ENCODE measurements around the gene GDF11. TPM values are rescaled to one million over a fixed set of nuclear protein-coding genes. Genes with fewer than 3 reads are reported as not detected.

The GDF11 gene
- total and polyA plus RNA-seq, 2 of the 8 experiments (the other 6 are each of a cell fraction or from before 2014, with no cell fraction given): 12.1 to 15.1 TPM

GRCh38 chr12:55696141-55696540 is 46.8 kb upstream of the GDF11 start:
- no peak overlapping the region for H3K4me2 ChIP-seq (ENCODE audit: insufficient read depth in 1 of 2, low read depth in 2 of 2, low read length in 2 of 2)
- no peak overlapping the region for H4K8ac ChIP-seq (ENCODE audit: extremely low read depth, insufficient read depth, low read length)
- H3K27ac ChIP-seq (ENCODE audit: low read depth, low read length): no peak overlapping the region
- CTCF ChIA-PET (ENCODE audit: partially characterized antibody): interaction anchor here (1.0 to 5.9 kb wide), 6 partner anchors 10 to 42 kb away, joined by 4 to 36 read pairs (median 11); partner anchors contain the start of genes ITGA7 and RDH5
- peaks cover under 1% of the 10 kb centered on the region for H3K79me1 ChIP-seq (ENCODE audit: low read depth, low read length)
- no peak overlapping the region; the same call in 1 of the 2 replicates for H2BK5ac ChIP-seq (ENCODE audit: low read depth, low read length)
- no peak overlapping the region for H2AK5ac ChIP-seq (ENCODE audit: low read depth, low read length)
- peaks cover 7 to 52% (median 15%) of the 10 kb centered on the region in 4 experiments; a peak in 7 of 8 replicates for H3K36me3 ChIP-seq (ENCODE audit: control insufficient read depth in 2 of 4, insufficient read depth in 4 of 4, low read length in 3 of 4)
- FAIRE-seq: no peak
- H3K27me3 ChIP-seq (replicated peaks in 1 of 4; ENCODE audit: control insufficient read depth in 3 of 4, extremely low read depth in 1 of 4, insufficient read depth in 3 of 4, low read length in 3 of 4): no peaks in the 10 kb centered on the region
- DNase-seq (ENCODE audit: low read depth in 1 of 2, low spot score in 2 of 2): no peak
- POLR2A ChIA-PET (ENCODE audit: partially characterized antibody): interaction anchor here (1.3 to 1.9 kb wide), 5 partner anchors 10 to 33 kb away, joined by 4 to 8 read pairs (median 8); partner anchors contain the start of genes CD63 and ITGA7
- H3K56ac ChIP-seq (replicated peaks; ENCODE audit: insufficient read length, low read depth, low read length): no peak overlapping the region
- peaks cover 0 to 4% of the 10 kb centered on the region in 2 experiments for H4K20me1 ChIP-seq (replicated peaks in 1 of 2; ENCODE audit: control insufficient read depth in 1 of 2, insufficient read depth in 2 of 2, low read length in 2 of 2)
- H3K23ac ChIP-seq (ENCODE audit: insufficient read length): no peak overlapping the region
- H3K4me1 ChIP-seq (replicated peaks in 1 of 4; ENCODE audit: control insufficient read depth in 3 of 4, insufficient read depth in 4 of 4, low read length in 3 of 4): no peaks in the 10 kb centered on the region
- H3K4ac ChIP-seq (replicated peaks; ENCODE audit: insufficient read length, low read depth, low read length): no peak overlapping the region
- H2BK20ac ChIP-seq (ENCODE audit: low read length): no peak overlapping the region
- no peak overlapping the region for H2BK12ac ChIP-seq (ENCODE audit: low read depth, low read length)
- no peaks in the 10 kb centered on the region for H3K23me2 ChIP-seq (ENCODE audit: low read depth, low read length)
- no peak overlapping the region for H3K9ac ChIP-seq (replicated peaks in 1 of 4; ENCODE audit: extremely low read depth in 1 of 4, low read depth in 3 of 4, low read length in 3 of 4)
- H3K18ac ChIP-seq (ENCODE audit: extremely low read depth, low read length): no peak overlapping the region
- no peak overlapping the region for H2BK15ac ChIP-seq (ENCODE audit: low read length)
- H2BK120ac ChIP-seq (replicated peaks; ENCODE audit: low read depth, low read length): no peak overlapping the region
- no peaks in the 10 kb centered on the region for H3K9me3 ChIP-seq (ENCODE audit: insufficient read depth in 2 of 2, low read depth in 1 of 2, low read length in 1 of 2)
- WGBS, 2 experiments (ENCODE audit: extremely low coverage in 1 of 2, insufficient coverage in 1 of 2, insufficient read length in 1 of 2, insufficient replicate concordance in 2 of 2, low coverage in 1 of 2, low lambda C conversion rate in 2 of 2, missing lambda C conversion rate in 1 of 2): 90% methylated on average over 6 of the region's 6 CpGs; no CpG with 5 or more reads in 1 of the 2 experiments
- H3K4me3 ChIP-seq (ENCODE audit: extremely low read depth in 1 of 4, insufficient read depth in 2 of 4, low read depth in 3 of 4, low read length in 4 of 4): no peak overlapping the region
- H3K79me2 ChIP-seq (ENCODE audit: control insufficient read depth in 1 of 2, insufficient read depth in 2 of 2, low read length in 2 of 2): no peaks in the 10 kb centered on the region; a peak in 1 of 4 replicates
- no peak overlapping the region for H3K14ac ChIP-seq (ENCODE audit: insufficient read length)
- no peak overlapping the region for H2AFZ ChIP-seq (ENCODE audit: low read length)
- no peak overlapping the region for H4K91ac ChIP-seq (replicated peaks; ENCODE audit: insufficient read length, low read length)
- H4K5ac ChIP-seq (ENCODE audit: insufficient read length, low read depth, low read length): no peak overlapping the region

Measured in H1 (cell line).